Measurements from ENCODE around the gene GNB1L.
"Not testable (repeated sequence)": the region's sequence is repeated elsewhere in the genome, so short reads cannot be mapped to it uniquely, and the experiment has no call there.

Gene GNB1L

GRCh38 chr22:19842393-19843106 lies 12.1 kb downstream of the GNB1L start:
- no peak for FAIRE-seq

DNA sequence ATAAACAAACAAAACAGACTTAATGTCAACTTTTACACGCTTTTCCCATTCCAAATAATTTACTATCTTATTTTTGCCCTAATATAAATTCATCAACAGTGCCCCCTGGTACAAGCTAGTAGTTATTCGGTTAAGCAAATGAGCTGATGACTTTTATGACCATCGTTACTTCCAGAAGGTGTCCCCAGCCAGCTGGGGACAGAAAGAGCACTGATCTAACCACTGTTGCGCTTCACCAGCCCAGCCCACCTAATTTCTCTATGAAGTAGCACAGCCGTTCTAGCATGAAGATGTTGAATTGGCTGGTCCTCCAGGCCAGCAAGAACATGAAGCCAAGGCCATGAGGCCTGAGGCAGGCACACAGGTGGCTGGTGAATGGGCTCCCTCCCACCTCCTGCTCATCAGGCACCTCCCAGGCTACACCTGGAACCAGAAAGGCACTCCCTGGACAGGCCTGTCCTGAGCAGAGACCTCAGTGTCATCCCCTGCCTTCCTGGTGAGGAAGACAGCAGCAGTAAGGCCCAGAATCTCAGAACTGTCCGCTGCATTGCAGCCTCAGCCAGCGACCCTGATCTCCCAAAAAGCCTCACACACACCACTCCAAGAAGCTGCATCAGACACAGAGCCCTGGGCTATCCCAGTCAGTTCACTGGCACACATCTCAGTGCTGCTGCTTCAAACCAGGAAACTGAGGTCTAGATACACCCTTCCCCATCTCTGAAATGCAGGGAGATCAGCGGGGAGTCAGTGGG lies 12.9 kb downstream of the GNB1L start:
- no peak for FAIRE-seq

- no peak for FAIRE-seq
These were observed 13.6 kb downstream of the GNB1L start for GRCh38 chr22:19840955-19841640.

- FAIRE-seq = no peak
These were observed 14.6 kb downstream of the GNB1L start for GRCh38 chr22:19840059-19840458.

DNA sequence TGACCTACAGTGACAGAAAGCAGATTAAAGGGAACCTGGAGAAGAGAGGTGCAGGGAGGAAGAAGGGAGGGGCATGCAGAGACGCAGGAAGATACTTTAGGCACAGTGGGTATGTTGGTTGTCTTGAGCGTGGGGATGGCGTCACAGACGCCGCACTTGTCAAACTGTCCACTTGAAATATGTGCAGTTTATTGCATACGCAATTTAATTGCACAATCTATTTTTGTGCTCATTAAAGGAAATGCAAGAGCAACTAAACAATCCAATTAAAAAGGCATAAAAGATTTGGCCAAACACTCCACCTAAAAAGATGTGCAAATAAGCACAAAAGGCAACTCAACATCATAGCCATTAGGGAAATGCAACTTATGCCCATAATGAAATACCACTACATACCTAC lies 16.8 kb downstream of the GNB1L start:
- no peak for FAIRE-seq

DNA sequence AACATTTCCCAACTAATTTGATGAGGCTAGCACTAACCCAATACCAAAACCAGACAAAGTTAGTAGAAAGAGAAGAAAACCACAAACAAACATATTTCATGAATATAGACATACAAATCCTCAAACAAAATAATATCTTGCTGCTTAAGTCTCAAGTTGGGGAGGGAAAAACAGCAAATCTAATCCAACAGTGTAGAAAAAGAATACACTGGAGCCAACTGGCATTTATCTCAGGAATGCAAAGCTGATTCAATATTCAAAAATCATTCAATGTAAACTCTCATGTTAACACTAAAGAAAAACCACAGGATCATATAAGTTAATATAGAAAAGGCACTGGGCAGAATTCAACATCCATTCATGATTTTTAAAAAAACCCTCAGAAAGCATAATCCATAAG lies 18.2 kb downstream of the GNB1L start:
- peak; percentile 17 for FAIRE-seq

DNA sequence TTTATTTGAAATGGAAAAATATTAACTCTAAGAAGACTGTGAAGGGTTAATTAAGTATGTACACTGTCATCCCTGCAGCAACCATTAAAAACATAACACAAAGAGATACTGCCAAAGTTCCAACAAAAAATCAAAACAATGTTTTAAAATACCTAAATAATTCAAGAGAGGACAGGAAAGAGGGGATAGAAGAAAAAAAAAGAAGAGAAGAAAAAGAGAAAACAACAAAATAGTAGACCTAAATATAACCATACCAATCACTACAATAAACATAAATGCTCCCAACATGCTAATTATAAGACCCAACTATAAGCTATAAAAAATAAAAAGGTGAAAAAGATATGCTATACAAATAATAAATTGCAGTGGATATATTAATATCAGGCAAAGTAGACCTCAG lies 20.1 kb downstream of the GNB1L start:
- FAIRE-seq = no peak

DNA sequence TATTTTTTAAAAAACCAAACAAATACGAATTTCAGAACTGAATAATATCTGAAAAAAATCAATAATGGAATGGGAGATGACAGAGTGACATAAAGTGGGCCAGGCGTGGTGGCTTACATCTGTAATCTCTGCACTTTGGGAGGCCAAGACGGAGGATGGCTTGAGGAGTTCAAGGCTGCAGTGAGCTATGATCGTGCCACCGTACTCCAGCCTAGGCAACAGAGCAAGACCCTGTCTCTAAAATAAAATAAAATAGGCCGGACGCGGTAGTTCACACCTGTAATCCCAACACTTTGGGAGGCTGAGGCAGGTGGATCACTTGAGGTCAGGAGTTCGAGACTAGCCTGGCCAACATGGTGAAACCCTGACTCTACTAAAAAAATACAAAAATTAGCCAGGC lies 21.3 kb downstream of the GNB1L start:
- FAIRE-seq = not testable (repeated sequence)

DNA sequence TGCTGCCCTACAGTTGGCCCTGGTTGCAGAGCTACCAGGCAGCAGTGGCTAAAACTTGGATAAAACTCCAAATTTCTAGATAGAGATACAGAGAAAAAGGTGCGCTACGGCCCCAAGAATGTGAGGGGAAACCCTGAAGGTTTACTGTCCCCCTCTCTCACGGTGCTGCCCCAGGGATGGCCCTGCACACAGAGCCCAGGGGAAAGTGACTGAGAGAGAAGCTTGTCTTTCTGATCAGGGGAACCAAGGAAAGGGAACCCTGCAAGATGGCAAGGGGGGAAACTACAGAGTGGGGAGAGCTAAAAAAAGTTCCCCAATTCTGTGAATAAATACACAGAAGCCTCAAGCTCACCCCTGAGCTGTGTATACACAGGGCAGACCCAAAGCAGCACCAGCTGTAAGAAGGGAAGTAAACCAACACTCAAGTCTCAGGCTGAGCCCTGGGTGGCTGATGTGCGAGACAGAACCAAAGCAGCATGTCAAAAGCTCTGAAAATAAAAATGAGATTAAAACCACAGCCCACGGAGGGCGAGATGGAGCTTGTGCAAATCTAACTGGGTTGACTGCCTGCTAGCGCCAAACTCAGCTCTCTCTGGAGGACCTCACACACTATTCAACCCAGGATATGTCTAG lies 22.1 kb downstream of the GNB1L start:
- no peak for FAIRE-seq

GRCh38 chr22:19831979-19832378 lies 22.7 kb downstream of the GNB1L start:
- FAIRE-seq = not testable (repeated sequence)

DNA sequence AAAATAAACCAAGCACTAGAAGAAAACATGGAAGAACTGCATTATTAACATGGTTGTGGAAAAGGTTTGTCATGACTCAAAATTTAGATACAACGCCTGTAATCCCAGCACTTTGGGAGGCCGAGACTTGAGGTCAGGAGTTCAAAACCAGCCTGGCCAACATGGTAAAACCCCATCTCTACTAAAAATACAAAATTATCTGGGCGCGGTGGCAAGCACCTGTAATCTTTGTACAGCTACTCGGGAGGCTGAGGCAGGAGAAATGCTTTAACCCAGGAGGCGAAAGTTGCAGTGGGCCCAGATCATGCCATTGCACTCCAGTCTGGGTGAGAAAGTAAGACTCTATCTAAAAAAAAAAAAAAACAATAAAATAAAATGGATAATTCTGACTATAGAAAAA lies 23.7 kb downstream of the GNB1L start:
- FAIRE-seq = no peak

DNA sequence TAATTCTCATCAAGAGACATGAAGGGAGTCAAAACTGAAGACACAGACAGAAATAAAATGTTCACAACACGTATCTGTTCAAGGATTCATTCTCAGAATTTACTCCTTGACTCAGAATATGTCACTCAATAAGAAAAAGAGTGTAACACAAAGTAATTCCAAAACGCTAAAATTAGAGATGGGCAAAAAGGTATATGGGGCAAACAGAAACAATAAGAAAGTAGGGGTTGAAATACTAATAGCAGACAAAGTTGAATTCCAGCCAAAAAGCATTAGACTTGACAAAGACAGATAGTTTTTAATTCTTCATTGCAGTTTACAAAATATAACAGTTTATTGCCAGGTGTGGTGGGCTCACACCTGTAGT lies 26.7 kb downstream of the GNB1L start:
- FAIRE-seq = no peak

DNA sequence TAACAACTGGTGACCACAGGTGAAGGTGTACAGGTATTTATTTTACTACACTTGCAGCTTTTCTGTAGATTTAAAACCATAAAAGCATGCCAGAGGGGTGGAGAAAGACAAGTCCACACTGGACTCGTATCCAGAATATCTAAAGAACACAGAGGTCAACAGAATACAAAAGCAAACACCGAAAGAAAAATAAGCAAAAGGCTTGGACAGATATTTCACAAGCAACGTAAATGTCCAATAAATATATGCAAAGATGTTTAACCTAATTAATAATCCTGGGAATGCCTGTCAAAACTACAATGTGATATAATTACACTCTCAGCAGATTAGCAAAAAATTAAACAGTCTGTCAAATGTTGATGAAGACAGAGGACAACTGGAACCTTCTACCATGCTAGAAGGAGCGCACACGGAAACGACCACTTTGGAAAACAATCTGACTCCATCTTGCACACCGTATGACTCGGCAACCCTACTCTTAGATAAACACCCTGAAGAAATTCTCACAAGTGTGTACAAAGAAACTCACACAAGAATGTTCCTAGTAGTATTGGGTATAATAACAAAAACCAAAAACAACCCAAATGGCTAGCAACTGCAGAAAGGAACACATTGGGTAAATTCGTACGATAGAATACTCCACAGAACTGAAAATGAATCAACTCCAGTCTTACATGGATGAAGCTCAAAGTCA lies 27.2 kb downstream of the GNB1L start:
- FAIRE-seq = no peak

- FAIRE-seq = no peak
These were observed 28.1 kb downstream of the GNB1L start for GRCh38 chr22:19826619-19826950.

DNA sequence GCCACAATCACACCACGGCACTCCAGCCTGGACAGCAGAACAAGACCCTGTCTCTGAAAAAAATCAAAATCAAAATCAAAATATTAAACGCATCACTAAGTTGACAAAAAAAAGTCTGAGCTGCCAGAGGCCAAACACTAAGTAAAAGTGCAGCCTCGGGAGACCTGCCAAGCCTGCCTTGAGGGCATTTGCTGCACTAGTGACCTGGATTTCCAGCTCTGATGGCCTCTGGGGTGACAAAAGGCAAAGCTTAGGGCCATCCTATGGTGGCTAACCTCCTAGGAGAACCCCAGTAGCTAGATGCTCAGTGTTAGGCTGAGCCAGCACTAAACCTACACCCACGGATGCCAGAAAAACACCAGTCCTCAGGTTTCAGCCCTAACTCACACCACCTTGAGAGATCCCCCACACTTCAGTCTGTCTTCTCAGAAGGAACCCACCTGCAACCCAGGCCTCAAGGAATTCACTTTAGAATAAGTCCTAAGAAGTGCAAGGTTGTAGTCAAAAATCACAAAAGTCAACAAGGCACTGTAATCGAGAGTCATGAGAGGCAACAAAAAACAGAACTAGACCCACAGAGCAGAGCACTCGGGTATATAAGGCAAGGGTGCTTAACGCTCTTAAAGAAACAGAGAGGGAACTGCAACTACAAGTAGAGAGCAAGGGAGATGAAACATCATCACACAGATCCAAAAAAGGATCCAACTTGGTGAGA lies 28.6 kb downstream of the GNB1L start:
- FAIRE-seq = no peak

GRCh38 chr22:19824926-19825339 lies 29.7 kb downstream of the GNB1L start:
- FAIRE-seq = no peak

DNA sequence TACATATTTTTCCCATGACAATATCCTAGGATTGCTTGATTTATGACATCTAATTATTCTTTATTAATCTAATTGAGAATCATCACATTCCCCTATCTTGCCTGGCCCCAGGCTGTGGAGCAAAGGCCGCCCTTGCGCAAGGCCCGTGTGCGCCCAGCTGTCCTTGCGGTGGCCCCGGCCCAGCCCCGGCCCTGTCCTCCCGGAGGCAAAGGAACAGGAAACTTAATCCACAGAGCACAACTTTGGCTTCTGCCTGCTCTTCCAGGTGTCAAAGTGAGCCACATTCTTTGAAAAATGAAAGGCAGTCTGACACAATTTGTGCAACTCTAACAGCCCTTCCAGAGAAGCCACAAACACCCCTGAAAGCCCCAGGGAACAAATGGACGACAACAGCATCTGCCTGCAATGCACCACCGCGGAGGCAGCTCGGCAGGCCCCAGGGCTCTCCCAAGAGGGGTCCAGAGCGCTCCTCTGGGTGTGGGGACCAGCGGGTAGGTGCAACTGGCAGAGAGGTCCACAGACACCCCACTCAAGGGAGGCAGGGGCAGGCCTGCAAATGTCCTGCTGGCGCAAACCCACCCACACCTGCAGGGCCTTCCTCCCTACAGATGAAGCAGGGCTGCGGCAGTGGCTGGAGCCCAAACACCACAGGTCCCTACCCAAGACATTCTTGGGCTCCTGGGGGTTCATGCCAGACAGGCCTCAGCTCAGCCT lies 30.3 kb downstream of the GNB1L start:
- no peak for FAIRE-seq

GRCh38 chr22:19823902-19824211 lies 30.8 kb downstream of the GNB1L start:
- no peak for FAIRE-seq

GRCh38 chr22:19823191-19823901 lies 31.3 kb downstream of the GNB1L start:
- FAIRE-seq = no peak

GRCh38 chr22:19822301-19823117 lies 32.2 kb downstream of the GNB1L start:
- no peak for FAIRE-seq

Measured in G401.6 (cell line).